Skin epidermis (tissue), 12 donors: ENCODE results near the gene DPP10.
"Not testable (repeated sequence)": the region's sequence is repeated elsewhere in the genome, so short reads cannot be mapped to it uniquely, and the experiment has no call there.

ENCODE experiments used
- H3K27ac ChIP-seq, 21 experiments: fragments of 200-600 bp; sonication (generic) in 11 of 21; one replicate each; pipeline ENCODE4 v1.5.0; 2020; ENCODE audit warnings: mild to moderate bottlenecking in 3 of 21, inconsistent platforms in 2 of 21, moderate library complexity in 2 of 21
- H3K4me3 ChIP-seq, 7 experiments: fragments of 200-600 bp; sonication (generic) in 2 of 7; one replicate each; pipeline ENCODE4 v1.5.0; 2020; ENCODE audit warnings: inconsistent platforms in 2 of 7, mild to moderate bottlenecking in 2 of 7, moderate library complexity in 1 of 7

DPP10 gene

DNA sequence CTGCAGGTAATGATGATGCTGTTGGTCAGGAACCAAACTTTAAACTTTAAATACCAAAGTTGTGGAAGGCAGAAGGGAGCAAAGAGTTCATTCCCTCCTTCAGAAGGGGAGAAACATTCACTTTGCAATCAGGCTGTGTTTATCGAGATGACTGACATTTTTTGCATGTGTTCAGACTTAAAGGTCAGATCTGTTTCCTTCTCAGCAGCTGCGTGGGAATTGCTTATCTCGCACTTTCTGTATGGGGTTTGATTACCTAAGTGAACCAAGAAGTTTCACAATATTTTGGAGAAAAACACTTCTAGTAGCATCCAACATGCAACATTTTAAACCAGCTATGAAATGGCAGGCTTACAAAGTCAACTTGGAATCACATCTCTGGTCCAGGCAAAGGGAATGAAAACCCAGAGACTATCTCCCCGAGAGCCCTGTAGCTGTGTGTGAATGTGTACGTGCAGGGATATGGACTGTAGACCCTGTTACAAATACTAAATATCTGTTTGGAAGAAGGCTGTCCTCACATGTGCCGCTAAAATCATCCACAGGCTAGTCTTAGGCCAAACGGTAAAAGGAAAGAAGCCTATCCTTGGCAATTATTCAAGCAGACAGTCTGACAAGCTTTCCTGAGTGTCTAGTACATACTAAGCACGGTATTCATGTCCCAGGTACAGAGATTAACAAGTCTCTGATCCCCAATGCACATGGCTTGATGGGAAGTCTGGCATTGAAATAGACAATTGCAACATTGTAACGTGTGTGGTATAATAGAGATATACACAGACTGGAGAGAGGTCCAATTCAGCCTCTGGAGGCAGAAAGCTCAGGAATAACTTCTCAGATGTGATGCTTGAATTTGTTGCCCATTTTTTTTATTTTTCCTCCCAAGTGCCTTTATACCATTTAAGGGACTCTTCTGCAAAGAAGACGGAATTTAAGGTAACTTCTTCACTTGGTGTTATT is 483.1 kb downstream of the DPP10 start:
- no peak overlapping the region for H3K27ac ChIP-seq
- no peak overlapping the region for H3K4me3 ChIP-seq

DNA sequence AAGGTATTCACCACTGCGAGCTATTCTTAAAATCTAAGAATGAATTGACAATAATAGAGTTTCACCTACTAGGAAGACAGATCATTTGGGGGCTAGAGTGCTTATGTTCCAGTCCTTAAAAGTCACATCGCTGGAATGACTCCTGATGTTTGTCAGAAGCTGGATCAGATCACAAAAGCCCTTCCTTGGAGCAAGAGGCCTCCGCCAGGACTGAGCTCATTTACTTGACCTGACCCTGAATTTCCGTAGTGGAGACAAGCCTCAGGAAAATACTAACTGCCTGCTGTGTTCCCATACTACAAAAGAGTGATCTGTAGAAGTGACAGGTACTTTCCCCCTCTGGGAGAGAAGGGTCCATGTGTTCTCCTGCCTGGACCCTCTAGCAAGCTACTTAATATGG is 483.9 kb downstream of the DPP10 start:
- Histone ChIP-seq H3K27ac (no peak overlapping the region), H3K4me3 (no peak overlapping the region)

DNA sequence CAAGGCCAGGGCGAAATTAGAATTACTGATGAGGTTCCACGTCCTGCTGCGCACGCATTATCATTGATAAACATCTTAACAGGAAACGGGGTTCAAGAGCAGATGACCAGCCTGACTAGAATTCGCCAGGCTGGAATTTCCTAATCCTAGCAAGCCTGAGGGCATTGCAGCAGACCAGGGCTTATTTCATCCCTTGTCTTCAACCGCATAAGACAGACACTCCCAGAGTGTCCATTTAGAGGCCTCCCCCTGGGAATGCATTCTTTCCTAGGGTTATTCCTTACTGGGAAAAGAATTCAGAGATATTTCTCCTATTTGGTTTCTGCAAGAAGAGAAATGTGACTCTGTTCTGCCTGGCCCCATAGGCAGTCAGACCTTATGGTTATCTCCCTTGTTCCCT is 486.8 kb downstream of the DPP10 start:
- no peak overlapping the region for H3K27ac ChIP-seq
- no peak overlapping the region for H3K4me3 ChIP-seq

DNA sequence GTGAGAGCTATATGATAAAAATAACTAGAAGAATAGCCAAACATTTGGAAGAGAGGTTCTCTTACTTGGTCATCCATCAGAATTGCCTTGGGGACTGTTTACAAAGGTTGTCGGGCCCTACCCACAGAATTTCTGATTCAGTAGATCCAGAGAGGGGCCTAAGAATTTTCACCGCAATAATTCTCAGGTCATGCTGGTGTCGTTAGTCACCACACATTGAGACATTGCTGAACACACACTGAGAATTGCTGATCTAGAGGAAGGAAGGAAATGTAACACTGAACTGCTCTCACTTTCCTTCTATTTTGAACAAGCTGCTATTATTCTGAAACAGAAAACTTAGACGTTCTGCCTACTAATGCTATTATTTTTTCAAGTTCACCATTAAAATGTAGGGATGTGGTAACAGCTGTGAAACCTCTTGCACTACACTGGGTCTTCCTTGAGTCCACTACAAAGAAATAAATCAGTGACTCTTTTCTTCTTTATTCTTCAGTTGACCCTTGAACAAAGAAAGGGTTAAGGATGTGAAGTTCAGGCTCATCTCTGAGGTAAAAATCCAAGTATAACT is 491.3 kb downstream of the DPP10 start:
- no peak overlapping the region for H3K27ac ChIP-seq
- no peak overlapping the region for H3K4me3 ChIP-seq

DNA sequence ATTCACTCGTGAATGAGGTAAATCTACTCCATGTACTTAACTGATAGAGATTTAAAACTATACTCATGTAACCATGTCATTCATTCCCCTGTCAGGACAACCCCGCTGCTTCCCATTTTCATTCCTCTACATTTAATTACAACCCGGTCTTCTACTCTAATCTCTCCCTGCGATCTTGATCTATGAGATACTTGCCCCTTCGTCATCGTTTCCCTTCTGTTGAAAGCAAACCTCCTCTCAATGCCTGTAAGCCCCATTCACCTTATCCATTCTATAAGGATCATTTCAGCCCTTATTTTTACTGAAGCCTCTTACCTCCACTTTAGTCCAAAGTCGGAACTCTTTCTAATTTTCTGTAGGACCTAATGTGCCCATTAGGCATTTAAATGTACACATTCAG is 492.6 kb downstream of the DPP10 start:
- H3K27ac ChIP-seq: no peak overlapping the region
- H3K4me3 ChIP-seq: no peak overlapping the region

DNA sequence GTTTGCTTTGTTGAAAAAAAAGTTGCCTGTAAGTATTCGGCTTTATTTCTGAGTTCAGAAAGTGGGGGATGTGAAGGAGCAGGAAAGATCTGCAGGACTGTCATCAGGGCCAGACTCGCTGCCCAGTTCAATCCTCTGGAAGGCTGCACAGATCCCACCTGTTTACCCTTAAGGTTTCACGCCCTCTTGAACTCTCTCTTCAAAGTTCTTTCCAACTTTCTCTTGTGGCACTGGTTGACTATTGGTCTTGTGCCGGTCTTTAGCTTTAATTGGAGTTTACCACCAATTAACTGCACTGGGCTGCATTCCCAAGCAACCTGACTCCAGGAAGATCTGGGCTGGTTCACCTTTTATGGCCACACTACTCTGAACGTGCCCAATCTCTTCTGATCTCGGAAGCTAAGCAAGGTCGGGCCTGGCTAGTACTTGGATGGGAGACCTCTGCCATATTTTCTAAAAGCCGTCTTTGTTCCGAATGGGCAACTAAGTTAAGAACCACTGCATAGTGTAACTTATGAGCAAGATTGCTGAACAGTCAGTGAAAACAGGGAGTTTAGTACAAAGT is 495.0 kb downstream of the DPP10 start:
- Histone ChIP-seq H3K4me3 (no peak overlapping the region), H3K27ac (no peak overlapping the region)

DNA sequence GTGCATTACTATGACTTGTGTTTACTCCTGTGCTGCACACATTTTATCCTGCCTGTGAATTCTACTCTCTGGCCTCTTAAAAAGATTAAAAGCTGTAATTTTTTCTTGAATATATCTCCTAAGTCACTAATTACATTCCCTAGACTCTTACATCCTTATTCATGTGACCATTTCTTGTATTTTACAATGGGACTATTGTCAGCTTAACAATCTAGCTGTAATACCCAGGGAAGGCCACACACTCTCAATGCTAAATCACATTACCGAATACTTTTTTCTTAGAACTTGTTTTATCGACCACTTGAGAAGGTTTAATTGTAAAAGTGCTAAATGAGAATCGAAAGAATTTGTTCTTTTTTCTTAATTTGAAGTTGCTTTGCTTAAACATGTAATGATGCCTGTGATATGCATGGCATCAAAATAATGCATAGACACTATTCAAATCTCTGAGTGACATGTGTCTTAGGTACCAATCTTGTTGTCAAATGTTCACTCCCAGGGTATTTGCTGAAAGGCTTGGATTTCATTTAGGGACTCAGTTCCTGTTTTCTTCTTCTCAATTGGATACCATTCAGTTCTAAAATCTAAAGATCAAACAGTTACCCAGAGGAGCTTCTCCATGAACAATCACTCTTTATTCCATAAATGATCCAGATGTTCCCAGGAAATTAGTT is 498.5 kb downstream of the DPP10 start:
- H3K27ac ChIP-seq: no peak overlapping the region
- H3K4me3 ChIP-seq: no peak overlapping the region

DNA sequence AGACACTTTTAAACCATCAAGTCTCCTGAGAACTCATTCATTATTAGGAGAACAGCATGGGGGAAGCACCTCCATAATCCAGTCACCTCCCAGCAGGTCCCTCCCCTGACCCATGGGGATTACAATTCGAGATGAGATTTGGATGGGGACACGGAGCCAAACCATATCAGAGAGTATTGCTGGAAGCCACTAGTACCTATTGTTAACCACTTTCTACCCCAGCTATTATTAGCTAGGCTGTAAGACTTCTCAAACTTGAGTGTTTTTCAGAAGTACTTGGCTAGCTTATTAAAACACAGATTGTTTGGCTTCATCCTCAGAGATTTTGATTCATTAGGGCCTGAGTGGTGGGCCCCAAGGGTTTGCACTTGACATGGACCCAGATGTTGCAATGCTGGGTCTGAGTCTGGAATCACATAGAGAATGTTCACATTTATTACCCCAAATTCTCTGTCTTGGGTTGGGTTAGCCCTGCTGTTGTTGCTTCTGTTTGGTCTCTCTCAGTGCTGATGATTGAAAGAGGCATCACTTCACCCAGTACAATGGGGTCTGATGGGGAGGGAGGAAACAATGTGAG is 506.9 kb downstream of the DPP10 start:
- Histone ChIP-seq H3K4me3 (no peak overlapping the region), H3K27ac (no peak overlapping the region)

DNA sequence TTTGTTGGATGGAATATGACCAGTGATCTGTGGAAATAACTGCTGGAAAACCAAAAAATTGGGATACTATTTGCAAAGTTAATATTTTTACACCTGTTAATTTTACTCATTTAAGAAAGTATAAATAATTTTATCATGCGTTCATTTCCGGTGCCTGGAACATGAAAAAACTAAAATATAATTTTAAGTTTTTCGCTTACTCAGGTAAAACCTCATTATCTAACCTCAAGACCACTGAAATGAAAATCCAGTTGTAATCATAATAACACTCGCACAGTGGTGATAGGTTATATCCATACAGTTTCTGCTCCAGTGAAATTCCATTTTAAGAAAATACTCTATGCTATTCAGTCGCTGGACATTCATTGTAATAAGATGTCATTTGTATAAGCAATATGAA is 517.9 kb downstream of the DPP10 start:
- Histone ChIP-seq H3K27ac (no peak overlapping the region), H3K4me3 (no peak overlapping the region)

DNA sequence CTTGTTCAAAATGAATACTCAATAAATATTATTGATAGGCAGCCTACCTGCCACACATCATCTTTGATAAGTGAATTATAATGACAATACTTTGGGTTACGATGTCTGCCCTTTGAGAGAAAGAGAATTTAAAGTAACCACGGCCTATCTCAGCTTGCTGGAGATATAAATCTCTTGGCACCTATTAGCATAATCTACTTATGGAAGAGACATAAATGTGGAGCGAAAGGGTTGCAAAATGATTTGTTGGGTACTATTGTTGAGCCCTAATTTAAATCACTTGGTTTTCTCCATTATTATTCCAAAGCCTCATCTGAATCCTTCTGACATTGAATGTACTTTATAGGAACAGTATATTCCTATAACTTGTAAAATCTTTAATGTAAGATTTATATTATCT is 520.1 kb downstream of the DPP10 start:
- Histone ChIP-seq H3K27ac (no peak overlapping the region), H3K4me3 (no peak overlapping the region)

DNA sequence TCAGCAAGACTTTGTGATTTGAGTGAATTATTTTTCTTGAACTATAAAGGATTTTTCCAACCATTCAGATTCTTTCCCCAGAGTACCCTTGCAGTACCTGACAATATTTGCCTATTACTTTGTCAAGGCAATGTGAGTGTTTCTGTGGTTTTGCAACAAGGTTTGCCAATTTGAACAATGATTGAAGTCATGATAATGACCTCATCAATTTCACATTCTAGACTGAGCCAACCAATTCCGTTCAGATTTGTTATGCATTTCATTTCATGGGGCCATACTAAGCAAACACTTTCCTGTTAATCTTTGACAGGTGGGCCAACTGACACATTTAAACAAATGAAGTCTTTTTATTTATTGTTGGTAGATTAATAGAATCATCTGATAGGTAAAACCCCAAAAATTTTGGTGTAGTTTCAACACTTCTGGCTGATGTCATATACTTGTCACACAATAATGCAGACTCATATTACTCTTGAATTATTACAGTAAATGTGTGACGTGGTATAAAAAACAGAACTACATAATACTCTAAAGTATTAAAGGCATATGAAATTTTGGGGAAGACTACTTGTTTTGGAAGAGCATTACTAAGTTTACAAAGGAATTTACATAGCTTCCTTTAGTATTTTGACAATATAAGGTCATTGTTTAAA is 526.4 kb downstream of the DPP10 start:
- no peak overlapping the region for H3K4me3 ChIP-seq
- no peak overlapping the region for H3K27ac ChIP-seq

DNA sequence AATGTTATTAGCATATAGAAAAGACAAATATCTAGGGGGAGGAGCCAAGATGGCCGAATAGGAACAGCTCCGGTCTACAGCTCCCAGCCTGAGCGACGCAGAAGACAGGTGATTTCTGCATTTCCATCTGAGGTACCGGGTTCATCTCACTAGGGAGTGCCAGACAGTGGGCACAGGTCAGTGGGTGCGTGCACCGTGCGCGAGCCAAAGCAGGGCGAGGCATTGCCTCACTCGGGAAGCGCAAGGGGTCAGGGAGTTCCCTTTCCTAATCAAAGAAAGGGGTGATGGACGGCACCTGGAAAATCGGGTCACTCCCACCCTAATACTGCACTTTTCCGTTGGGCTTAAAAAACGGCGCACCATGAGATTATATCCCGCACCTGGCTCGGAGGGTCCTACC is 561.9 kb downstream of the DPP10 start:
- H3K27ac ChIP-seq, H3K4me3 ChIP-seq: not testable (repeated sequence)

DNA sequence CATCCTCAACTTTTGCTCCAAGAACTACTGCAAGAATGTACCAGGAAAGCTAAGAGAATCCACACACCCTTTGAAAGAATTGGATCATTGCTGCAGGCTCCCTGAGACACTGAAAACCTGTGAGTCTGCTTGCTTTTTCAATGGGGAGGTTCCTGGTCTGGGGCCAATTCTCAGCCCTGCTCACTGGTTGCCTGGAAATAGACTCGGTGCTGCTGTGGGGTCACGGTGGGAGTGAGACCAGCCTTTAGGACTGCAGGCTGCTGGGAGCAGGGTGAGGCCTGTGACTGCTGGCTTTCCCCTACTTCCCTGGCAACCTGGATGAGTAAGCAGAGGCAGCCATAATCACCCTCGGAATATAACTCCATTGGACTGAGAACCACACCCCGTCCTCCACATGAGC is 569.3 kb downstream of the DPP10 start:
- Histone ChIP-seq H3K4me3 (no peak overlapping the region), H3K27ac (no peak overlapping the region)

DNA sequence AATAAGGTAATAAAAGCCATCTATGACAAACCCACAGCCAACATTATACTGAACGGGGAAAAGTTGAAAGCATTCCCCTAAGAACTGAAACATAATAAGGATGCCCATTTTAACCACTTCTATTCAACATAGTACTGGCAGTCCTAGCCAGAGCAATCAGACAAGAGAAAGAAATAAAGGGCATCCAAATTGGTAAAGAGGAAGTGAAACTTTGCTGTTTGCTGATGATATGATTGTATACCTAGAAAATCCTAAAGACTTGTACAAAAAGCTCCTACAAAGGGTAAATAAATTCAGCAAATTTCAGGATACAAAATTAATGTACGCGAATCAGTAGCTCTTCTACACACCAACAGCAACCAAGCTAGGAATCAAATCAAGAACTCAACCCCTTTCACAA is 579.6 kb downstream of the DPP10 start:
- H3K4me3 ChIP-seq, H3K27ac ChIP-seq: not testable (repeated sequence)

DNA sequence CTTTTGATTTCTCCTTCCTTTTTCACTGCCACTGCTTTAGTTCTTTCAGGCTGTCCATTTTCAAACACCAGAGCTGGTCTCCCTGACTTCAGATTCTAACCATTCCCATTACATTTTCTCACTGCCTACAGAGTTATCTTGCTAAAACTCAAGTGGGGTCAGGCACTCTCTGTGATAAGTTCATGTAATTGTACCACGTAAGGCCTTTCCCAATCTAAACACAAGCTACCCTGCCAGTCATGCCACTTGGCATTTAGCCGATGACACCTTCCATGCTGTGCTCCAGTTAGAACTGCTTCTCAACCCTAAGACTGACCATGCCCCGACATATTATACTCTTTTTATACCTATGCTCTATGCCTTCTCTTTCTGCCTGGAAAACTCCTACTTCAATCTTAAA is 592.4 kb downstream of the DPP10 start:
- H3K4me3 ChIP-seq: no peak overlapping the region
- H3K27ac ChIP-seq: no peak overlapping the region

DNA sequence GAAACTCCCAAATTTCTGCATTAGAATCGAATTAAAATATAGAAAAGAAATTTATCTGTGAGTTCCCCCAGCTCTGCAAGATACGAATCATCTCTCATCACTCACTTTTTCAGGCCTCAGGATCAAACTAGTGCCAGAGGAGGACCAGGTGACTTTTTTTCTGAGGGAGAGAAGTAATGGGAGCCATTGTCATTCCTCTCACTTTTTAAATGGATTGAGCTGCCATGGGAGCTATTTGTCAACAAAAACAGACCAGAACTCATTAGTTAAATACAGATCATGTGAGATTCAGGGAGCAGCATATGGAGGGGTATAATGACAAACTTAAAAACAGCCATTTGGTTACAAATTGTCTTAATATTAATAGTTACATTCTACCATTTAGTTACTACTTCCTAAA is 594.4 kb downstream of the DPP10 start:
- Histone ChIP-seq H3K27ac (no peak overlapping the region), H3K4me3 (no peak overlapping the region)

DNA sequence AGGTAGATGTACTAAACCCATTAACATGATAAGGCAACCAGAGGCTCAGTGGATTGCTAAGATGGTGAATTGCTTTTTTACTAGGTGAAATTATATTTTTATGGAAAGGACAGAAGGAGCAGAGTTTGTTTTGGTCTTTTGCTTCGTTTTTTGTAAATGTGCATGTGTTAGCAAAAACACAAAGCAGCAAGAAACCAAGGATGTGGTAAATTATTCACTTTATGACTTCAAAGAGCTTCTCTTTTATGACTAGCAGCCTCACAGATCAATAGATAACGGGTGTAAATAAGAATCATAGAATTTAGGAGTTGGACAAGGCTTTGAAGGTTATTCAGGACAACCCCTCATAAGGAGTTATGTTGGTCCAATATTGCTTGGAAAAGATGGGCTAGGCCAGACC is 615.0 kb downstream of the DPP10 start:
- Histone ChIP-seq H3K27ac (no peak overlapping the region), H3K4me3 (no peak overlapping the region)

DNA sequence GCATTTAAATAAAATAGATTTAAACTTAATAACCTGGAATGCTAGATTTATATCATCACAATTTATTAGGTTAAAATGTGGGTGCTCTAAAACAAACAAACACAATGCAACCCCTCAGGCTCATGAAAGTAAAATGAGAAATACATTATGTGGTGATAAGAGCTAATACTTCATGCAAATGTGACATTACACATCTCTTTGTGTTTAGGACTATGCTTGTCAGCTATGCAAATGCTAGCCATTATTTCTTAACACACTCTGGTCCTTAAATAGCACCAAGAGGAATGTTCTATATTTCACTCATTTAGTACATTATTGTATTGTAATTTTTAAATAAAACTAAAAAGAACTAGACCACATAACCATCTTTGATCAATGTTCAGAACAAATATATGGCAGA is 627.6 kb downstream of the DPP10 start:
- H3K27ac ChIP-seq: no peak overlapping the region
- no peak overlapping the region for H3K4me3 ChIP-seq

DNA sequence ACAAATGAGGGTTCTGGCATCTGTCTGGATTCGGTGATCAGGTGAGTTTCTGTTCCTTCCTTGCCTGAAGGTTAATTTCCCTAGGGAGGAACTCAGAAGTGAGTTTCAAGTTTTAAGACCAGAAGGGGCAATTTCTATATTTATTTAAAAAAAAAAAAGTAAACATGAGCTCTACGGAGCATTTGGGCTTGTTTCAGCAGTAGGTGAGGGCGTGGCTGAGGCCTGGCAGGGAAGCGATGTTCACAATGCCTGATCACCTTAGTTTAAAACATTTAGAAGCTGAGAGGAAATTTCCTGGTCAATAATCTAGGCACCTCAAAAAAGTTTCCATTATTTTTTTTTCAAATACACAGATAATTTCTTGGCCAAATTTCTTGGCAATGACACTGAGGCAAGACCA is 629.1 kb downstream of the DPP10 start:
- Histone ChIP-seq H3K27ac (no peak overlapping the region), H3K4me3 (no peak overlapping the region)

DNA sequence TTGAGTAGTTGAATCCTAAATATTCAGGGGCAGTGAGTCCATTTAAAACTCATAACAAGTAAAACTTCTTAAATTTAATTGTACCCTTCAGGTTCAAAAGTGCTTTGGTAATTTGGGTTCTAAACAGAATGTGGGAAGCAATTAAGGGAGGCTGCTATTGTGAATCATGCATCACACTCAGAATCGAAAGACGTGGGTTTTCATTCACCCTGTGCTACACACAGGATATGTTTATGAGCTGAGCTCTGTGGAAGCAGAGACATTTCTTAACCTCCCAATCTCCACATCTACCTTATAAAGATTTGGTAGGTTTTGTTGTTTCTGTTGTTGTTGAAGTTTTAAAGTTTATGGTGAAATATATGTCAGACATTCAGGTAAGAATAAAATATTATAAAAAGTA is 633.4 kb downstream of the DPP10 start:
- H3K27ac ChIP-seq: no peak overlapping the region
- H3K4me3 ChIP-seq: no peak overlapping the region
